Naive thymus-derived CD8-positive, alpha-beta T cell (primary cell): ENCODE measurements around the gene MS4A4E. TPM values are rescaled to one million over a fixed set of nuclear protein-coding genes. Genes with fewer than 3 reads are reported as not detected.

Source experiments
- ATAC-seq, 2 donors: fragments of 150-1000 bp; cut with Tn5 transposase in 1 of 2; sonication (Bioruptor Pico), chemical (Tn5 transposase) in 1 of 2; 1 replicate in 1 of 2; 2 replicates in 1 of 2; pipeline ENCODE4 v1.10.0; 2021; ENCODE audit warnings: mild to moderate bottlenecking in 2 of 2, moderate library complexity in 2 of 2
- POLR2A ChIA-PET: fragments of 350-600 bp; sonication (Branson Sonifier 250); formaldehyde crosslinking; loops from one replicate; lab custom pipeline; 2021; ENCODE audit warnings: antibody characterized with exemption; lab: Charles Lee
- DNase-seq, 10 donors: peaks; one replicate each; pipeline versions ENCODE4 v3.0.0 to v3.0.0-alpha.2; 2020 to 2022
- H3K27ac Mint-ChIP-seq, 10 donors: one replicate each; pipeline ENCODE4 v1.8.0; 2020 to 2022; ENCODE audit warnings: mild to moderate bottlenecking in 10 of 10, mixed read lengths in 10 of 10, moderate library complexity in 4 of 10, inconsistent platforms in 1 of 10
- H3K27me3 Mint-ChIP-seq, 5 donors: one replicate each; pipeline ENCODE4 v1.8.0; 2021 to 2022; ENCODE audit warnings: mixed read lengths in 5 of 5
- H3K36me3 Mint-ChIP-seq, 3 donors: one replicate each; pipeline ENCODE4 v1.8.0; 2020 to 2022; ENCODE audit warnings: mixed read lengths in 3 of 3, mild to moderate bottlenecking in 2 of 3, inconsistent platforms in 1 of 3
- H3K4me1 Mint-ChIP-seq, 4 donors: one replicate each; pipeline ENCODE4 v1.8.0; 2021 to 2022; ENCODE audit warnings: mixed read lengths in 4 of 4
- H3K4me3 Mint-ChIP-seq, 10 donors: one replicate each; pipeline ENCODE4 v1.8.0; 2020 to 2022; ENCODE audit warnings: mild to moderate bottlenecking in 10 of 10, mixed read lengths in 10 of 10, moderate library complexity in 6 of 10, inconsistent platforms in 1 of 10
- H3K9me3 Mint-ChIP-seq, 9 donors: one replicate each; pipeline ENCODE4 v1.8.0; 2020 to 2022; ENCODE audit warnings: mixed read lengths in 9 of 9, mild to moderate bottlenecking in 3 of 9, inconsistent platforms in 1 of 9, moderate library complexity in 1 of 9
- polyA plus RNA-seq, 3 donors: library from polyadenylated mRNA; unstranded; fragments of 300-500 nt; fragmentation: Illumina TruSeq; gene quantifications; one replicate each; pipeline ENCODE4 v1.2.3, GENCODE V29; 2021
- total RNA-seq, 8 experiments: library from RNA in 2 of 8; stranded (reverse) in 2 of 8; gene quantifications; one replicate each; pipeline ENCODE4 v1.2.3 and lab custom pipeline; 2021 to 2026

MS4A4E gene
- total and polyA plus RNA-seq, 5 experiments from 2014 or later: not detected

GRCh38 chr11:60257956-60258722 is 15.2 kb upstream of the MS4A4E start:
- Mint-ChIP-seq H3K9me3 (peaks cover 0 to 30% (median 8%) of the 10 kb centered on the region in 9 donors), H3K4me3 (no peak overlapping the region), H3K36me3 (peaks cover 0 to 9% (median 0%) of the 10 kb centered on the region in 3 donors), H3K27me3 (peaks cover 0 to 28% (median 5%) of the 10 kb centered on the region in 5 donors), H3K27ac (no peak overlapping the region), H3K4me1 (no peaks in the 10 kb centered on the region)
- ATAC-seq: no peak
- no peak for DNase-seq
- POLR2A ChIA-PET: no interaction called here

- Mint-ChIP-seq H3K9me3 (peaks cover 0 to 26% (median 3%) of the 10 kb centered on the region in 9 donors), H3K36me3 (peaks cover 0 to 9% (median 0%) of the 10 kb centered on the region in 3 donors), H3K4me3 (no peak overlapping the region), H3K27me3 (peaks cover 12 to 30% (median 23%) of the 10 kb centered on the region in 5 donors), H3K27ac (no peak overlapping the region), H3K4me1 (peaks cover 0 to 5% (median 0%) of the 10 kb centered on the region in 4 donors)
- DNase-seq: no peak
- POLR2A ChIA-PET: no interaction called here
- ATAC-seq: no peak
Observed at GRCh38 chr11:60252213-60253108, 9.5 kb upstream of the MS4A4E start.

GRCh38 chr11:60251485-60252212 is 8.7 kb upstream of the MS4A4E start:
- peaks cover 0 to 5% (median 0%) of the 10 kb centered on the region in 4 donors for H3K4me1 Mint-ChIP-seq
- H3K9me3 Mint-ChIP-seq: peaks cover 0 to 26% (median 3%) of the 10 kb centered on the region in 9 donors
- peaks cover 0 to 9% (median 0%) of the 10 kb centered on the region in 3 donors for H3K36me3 Mint-ChIP-seq
- peaks cover 12 to 32% (median 23%) of the 10 kb centered on the region in 5 donors for H3K27me3 Mint-ChIP-seq
- H3K4me3 Mint-ChIP-seq: no peak overlapping the region
- POLR2A ChIA-PET: no interaction called here
- no peak overlapping the region for H3K27ac Mint-ChIP-seq
- DNase-seq (peak in 3 of 10 donors; percentile 3 to 66 (median 13)), ATAC-seq (no peak)

- no peaks in the 10 kb centered on the region for H3K36me3 Mint-ChIP-seq
- H3K4me1 Mint-ChIP-seq: peaks cover 0 to 8% (median 0%) of the 10 kb centered on the region in 4 donors
- POLR2A ChIA-PET: no interaction called here
- no peaks in the 10 kb centered on the region for H3K9me3 Mint-ChIP-seq
- ATAC-seq (no peak), DNase-seq (no peak)
- H3K4me3 Mint-ChIP-seq: no peak overlapping the region
- peaks cover 10 to 33% (median 14%) of the 10 kb centered on the region in 5 donors for H3K27me3 Mint-ChIP-seq
- H3K27ac Mint-ChIP-seq: no peak overlapping the region
Observed at GRCh38 chr11:60241786-60242185, 1.2 kb downstream of the MS4A4E start.

GRCh38 chr11:60240662-60241061 is 2.3 kb downstream of the MS4A4E start:
- Mint-ChIP-seq H3K4me1 (peaks cover 0 to 8% (median 0%) of the 10 kb centered on the region in 4 donors), H3K9me3 (no peaks in the 10 kb centered on the region), H3K4me3 (no peak overlapping the region), H3K27me3 (peaks cover 10 to 34% (median 14%) of the 10 kb centered on the region in 5 donors), H3K27ac (no peak overlapping the region), H3K36me3 (no peaks in the 10 kb centered on the region)
- no peak for DNase-seq
- ATAC-seq: no peak
- POLR2A ChIA-PET: no interaction called here

GRCh38 chr11:60235321-60235720 is 7.6 kb downstream of the MS4A4E start:
- Mint-ChIP-seq H3K27ac (no peak overlapping the region), H3K4me1 (no peaks in the 10 kb centered on the region), H3K36me3 (no peaks in the 10 kb centered on the region), H3K9me3 (no peaks in the 10 kb centered on the region), H3K4me3 (no peak overlapping the region), H3K27me3 (peaks cover 3 to 27% (median 6%) of the 10 kb centered on the region in 5 donors)
- POLR2A ChIA-PET: no interaction called here
- ATAC-seq: no peak
- DNase-seq: no peak

GRCh38 chr11:60230681-60231080 is 12.3 kb downstream of the MS4A4E start:
- H3K36me3 Mint-ChIP-seq: no peaks in the 10 kb centered on the region
- H3K9me3 Mint-ChIP-seq: no peaks in the 10 kb centered on the region
- H3K27ac Mint-ChIP-seq: no peak overlapping the region
- no peak overlapping the region for H3K4me3 Mint-ChIP-seq
- ATAC-seq: no peak
- no peak for DNase-seq
- peaks cover 0 to 10% (median 0%) of the 10 kb centered on the region in 5 donors for H3K27me3 Mint-ChIP-seq
- POLR2A ChIA-PET: no interaction called here
- H3K4me1 Mint-ChIP-seq: no peaks in the 10 kb centered on the region

- DNase-seq (no peak), ATAC-seq (no peak)
- H3K9me3 Mint-ChIP-seq: no peaks in the 10 kb centered on the region
- H3K36me3 Mint-ChIP-seq: no peaks in the 10 kb centered on the region
- no peak overlapping the region for H3K27ac Mint-ChIP-seq
- no peaks in the 10 kb centered on the region for H3K4me1 Mint-ChIP-seq
- H3K4me3 Mint-ChIP-seq: no peak overlapping the region
- H3K27me3 Mint-ChIP-seq: peaks cover 2 to 22% (median 13%) of the 10 kb centered on the region in 5 donors
- POLR2A ChIA-PET: no interaction called here
Observed at GRCh38 chr11:60222141-60222540, 20.8 kb downstream of the MS4A4E start.

- no peaks in the 10 kb centered on the region for H3K36me3 Mint-ChIP-seq
- H3K4me3 Mint-ChIP-seq: no peak overlapping the region
- DNase-seq: no peak
Observed at GRCh38 chr11:60221692-60222091, 21.2 kb downstream of the MS4A4E start.

GRCh38 chr11:60221181-60221580 is 21.8 kb downstream of the MS4A4E start:
- POLR2A ChIA-PET: no interaction called here
- no peak for DNase-seq
- ATAC-seq: no peak
- Mint-ChIP-seq H3K27me3 (peaks cover 2 to 22% (median 16%) of the 10 kb centered on the region in 5 donors), H3K36me3 (no peaks in the 10 kb centered on the region), H3K27ac (no peak overlapping the region), H3K4me3 (no peak overlapping the region), H3K9me3 (no peaks in the 10 kb centered on the region), H3K4me1 (no peaks in the 10 kb centered on the region)

More at GRCh38 chr11:60221692-60222091, 21.2 kb downstream of the MS4A4E start:
- no peaks in the 10 kb centered on the region for H3K4me1 Mint-ChIP-seq
- POLR2A ChIA-PET: no interaction called here
- peaks cover 2 to 22% (median 15%) of the 10 kb centered on the region in 5 donors for H3K27me3 Mint-ChIP-seq
- H3K27ac Mint-ChIP-seq: no peak overlapping the region
- no peak for ATAC-seq
- no peaks in the 10 kb centered on the region for H3K9me3 Mint-ChIP-seq

- DNase-seq (no peak), ATAC-seq (no peak)
- peaks cover 6 to 16% (median 12%) of the 10 kb centered on the region in 5 donors for H3K27me3 Mint-ChIP-seq
- no peak overlapping the region for H3K4me3 Mint-ChIP-seq
- H3K36me3 Mint-ChIP-seq: no peaks in the 10 kb centered on the region
- no peak overlapping the region for H3K27ac Mint-ChIP-seq
- no peaks in the 10 kb centered on the region for H3K4me1 Mint-ChIP-seq
- no peaks in the 10 kb centered on the region for H3K9me3 Mint-ChIP-seq
- POLR2A ChIA-PET: no interaction called here
Observed at GRCh38 chr11:60214386-60214785, 28.6 kb downstream of the MS4A4E start.

GRCh38 chr11:60211206-60211605 is 31.7 kb downstream of the MS4A4E start:
- H3K4me1 Mint-ChIP-seq: no peaks in the 10 kb centered on the region
- H3K9me3 Mint-ChIP-seq: no peaks in the 10 kb centered on the region
- peaks cover 5 to 13% (median 11%) of the 10 kb centered on the region in 5 donors for H3K27me3 Mint-ChIP-seq
- POLR2A ChIA-PET: no interaction called here
- no peaks in the 10 kb centered on the region for H3K36me3 Mint-ChIP-seq
- ATAC-seq (no peak), DNase-seq (no peak)
- no peak overlapping the region for H3K27ac Mint-ChIP-seq
- no peak overlapping the region for H3K4me3 Mint-ChIP-seq
